Measurements from ENCODE around the gene VWCE. TPM values are rescaled to one million over a fixed set of nuclear protein-coding genes. Genes with fewer than 3 reads are reported as not detected.
"Not testable (repeated sequence)": the region's sequence is repeated elsewhere in the genome, so short reads cannot be mapped to it uniquely, and the experiment has no call there.

Gene VWCE
- total RNA-seq, 1 experiment from 2014 or later: 2.5 TPM

DNA sequence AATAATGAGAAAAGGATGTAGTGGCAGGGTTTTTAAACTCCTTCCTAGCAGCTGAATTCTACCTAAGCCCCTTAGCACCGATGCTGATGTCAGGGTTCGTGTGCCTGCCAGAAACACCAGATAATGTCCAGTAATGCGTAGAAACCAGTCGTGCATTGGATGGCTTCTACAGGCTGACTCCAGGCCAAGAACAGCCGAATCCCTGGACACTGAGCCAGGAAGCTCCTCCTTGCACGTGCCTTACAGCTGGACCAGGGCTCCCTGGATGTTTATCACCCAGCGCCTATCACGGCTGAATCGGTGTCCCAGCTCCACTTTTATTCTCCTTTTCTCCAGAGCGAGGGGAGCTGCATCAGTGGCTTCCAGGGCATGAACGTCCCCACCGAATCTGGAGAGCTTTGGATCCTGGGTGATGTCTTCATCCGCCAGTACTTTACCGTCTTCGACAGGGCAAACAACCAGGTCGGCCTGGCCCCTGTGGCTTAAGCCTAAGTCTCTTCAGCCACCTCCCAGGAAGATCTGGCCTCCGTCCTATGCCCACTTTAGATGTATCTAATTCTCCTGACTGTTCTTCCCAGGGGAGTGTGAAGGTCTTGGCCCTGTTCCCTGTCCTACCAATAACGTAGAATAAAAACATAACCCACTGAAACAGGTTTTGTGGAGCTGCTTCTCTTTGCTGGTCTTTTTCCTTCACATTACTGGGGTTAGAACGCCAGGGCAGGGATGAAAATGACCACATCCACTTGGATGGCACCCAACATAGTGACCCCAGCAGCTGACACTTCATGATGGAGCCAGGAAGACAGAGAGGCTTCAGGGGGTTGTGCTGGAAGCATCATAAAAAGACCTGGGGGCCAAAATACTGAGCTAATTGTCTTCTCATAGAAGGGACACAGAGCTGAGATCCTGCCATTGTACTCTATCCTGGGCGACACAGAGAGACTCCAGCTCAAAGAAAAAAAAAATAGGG is 44.0 kb downstream of the VWCE start:
- POLR2A ChIA-PET; H3K9ac ChIP-seq (ENCODE audit: low read length); RAD21 ChIA-PET (ENCODE audit: low non-redundant PET in 1 of 2, low total read pairs in 2 of 2, uncharacterized antibody in 2 of 2, unreplicated experiment in 2 of 2); DNase-seq (ENCODE audit: low read depth, low spot score); H3K9me3 ChIP-seq (ENCODE audit: control insufficient read depth in 1 of 2, insufficient read depth in 1 of 2, low read depth in 1 of 2, low read length in 2 of 2); H3K27me3 ChIP-seq (ENCODE audit: insufficient read depth, low read length); H3K4me3 ChIP-seq (replicated peaks in 1 of 2; ENCODE audit: low read depth in 1 of 2, low read length in 2 of 2); intact Hi-C loops (cut with micrococcal nuclease); H3K79me2 ChIP-seq (ENCODE audit: insufficient read depth, low read length); H4K20me1 ChIP-seq (ENCODE audit: insufficient read depth); H3K27ac ChIP-seq (ENCODE audit: low read depth, low read length); BruUV-seq (replicated peaks); ATAC-seq; H3K4me1 ChIP-seq (ENCODE audit: control insufficient read depth in 1 of 2, insufficient read depth in 2 of 2, low read length in 2 of 2); H3K9me2 ChIP-seq (ENCODE audit: insufficient read depth); H3K36me3 ChIP-seq (ENCODE audit: control insufficient read depth in 1 of 2, insufficient read depth in 2 of 2, low read length in 2 of 2); H3K4me2 ChIP-seq (ENCODE audit: low read length); H2AFZ ChIP-seq (ENCODE audit: low read depth, low read length, poor library complexity, severe bottlenecking): not testable (repeated sequence)
- CTCF ChIA-PET: interaction anchor here (1.8 kb wide), 1 partner anchor 135 kb away, joined by 4 read pairs; no protein-coding TSS in a partner anchor

- H3K4me2 ChIP-seq (ENCODE audit: low read length); BruUV-seq (replicated peaks); DNase-seq (ENCODE audit: low read depth, low spot score); H3K27me3 ChIP-seq (ENCODE audit: insufficient read depth, low read length); intact Hi-C loops (cut with micrococcal nuclease); RAD21 ChIA-PET (ENCODE audit: low non-redundant PET in 1 of 2, low total read pairs in 2 of 2, uncharacterized antibody in 2 of 2, unreplicated experiment in 2 of 2); H3K9me3 ChIP-seq (ENCODE audit: control insufficient read depth in 1 of 2, insufficient read depth in 1 of 2, low read depth in 1 of 2, low read length in 2 of 2); H3K36me3 ChIP-seq (ENCODE audit: control insufficient read depth in 1 of 2, insufficient read depth in 2 of 2, low read length in 2 of 2); H3K27ac ChIP-seq (ENCODE audit: low read depth, low read length); H3K79me2 ChIP-seq (ENCODE audit: insufficient read depth, low read length); H3K9me2 ChIP-seq (ENCODE audit: insufficient read depth); ATAC-seq; H3K4me1 ChIP-seq (ENCODE audit: control insufficient read depth in 1 of 2, insufficient read depth in 2 of 2, low read length in 2 of 2); POLR2A ChIA-PET; H4K20me1 ChIP-seq (ENCODE audit: insufficient read depth); CTCF ChIA-PET; H2AFZ ChIP-seq (ENCODE audit: low read depth, low read length, poor library complexity, severe bottlenecking); H3K9ac ChIP-seq (ENCODE audit: low read length); H3K4me3 ChIP-seq (replicated peaks in 1 of 2; ENCODE audit: low read depth in 1 of 2, low read length in 2 of 2): not testable (repeated sequence)
These were observed 45.9 kb downstream of the VWCE start for GRCh38 chr11:61249201-61249600.

DNA sequence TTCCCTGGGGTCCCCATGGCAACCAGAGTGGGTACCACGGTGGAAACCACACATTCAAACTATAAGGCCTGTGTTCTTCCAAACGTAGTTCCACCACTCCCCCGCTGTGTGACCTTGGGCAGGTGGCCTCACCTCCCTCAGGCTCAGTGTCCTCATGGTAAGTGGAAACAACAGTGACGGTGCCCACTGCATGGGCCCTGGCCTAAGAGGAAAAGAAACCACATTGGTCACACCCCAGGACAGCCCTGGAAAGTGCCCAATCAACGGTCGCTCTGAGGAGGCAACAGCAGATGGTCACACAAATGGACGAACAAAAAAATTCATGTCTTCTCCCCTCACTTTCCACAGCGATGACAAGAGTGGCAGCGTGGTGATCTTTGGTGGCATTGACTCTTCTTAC is 47.0 kb downstream of the VWCE start:
- H3K9ac ChIP-seq (ENCODE audit: low read length); H4K20me1 ChIP-seq (ENCODE audit: insufficient read depth); BruUV-seq (replicated peaks); H3K4me3 ChIP-seq (replicated peaks in 1 of 2; ENCODE audit: low read depth in 1 of 2, low read length in 2 of 2); POLR2A ChIA-PET; H3K9me2 ChIP-seq (ENCODE audit: insufficient read depth); H3K79me2 ChIP-seq (ENCODE audit: insufficient read depth, low read length); H3K4me2 ChIP-seq (ENCODE audit: low read length); CTCF ChIA-PET; DNase-seq (ENCODE audit: low read depth, low spot score); H3K36me3 ChIP-seq (ENCODE audit: control insufficient read depth in 1 of 2, insufficient read depth in 2 of 2, low read length in 2 of 2); RAD21 ChIA-PET (ENCODE audit: low non-redundant PET in 1 of 2, low total read pairs in 2 of 2, uncharacterized antibody in 2 of 2, unreplicated experiment in 2 of 2); ATAC-seq; H3K4me1 ChIP-seq (ENCODE audit: control insufficient read depth in 1 of 2, insufficient read depth in 2 of 2, low read length in 2 of 2); H2AFZ ChIP-seq (ENCODE audit: low read depth, low read length, poor library complexity, severe bottlenecking); H3K27me3 ChIP-seq (ENCODE audit: insufficient read depth, low read length); intact Hi-C loops (cut with micrococcal nuclease); H3K9me3 ChIP-seq (ENCODE audit: control insufficient read depth in 1 of 2, insufficient read depth in 1 of 2, low read depth in 1 of 2, low read length in 2 of 2); H3K27ac ChIP-seq (ENCODE audit: low read depth, low read length): not testable (repeated sequence)

DNA sequence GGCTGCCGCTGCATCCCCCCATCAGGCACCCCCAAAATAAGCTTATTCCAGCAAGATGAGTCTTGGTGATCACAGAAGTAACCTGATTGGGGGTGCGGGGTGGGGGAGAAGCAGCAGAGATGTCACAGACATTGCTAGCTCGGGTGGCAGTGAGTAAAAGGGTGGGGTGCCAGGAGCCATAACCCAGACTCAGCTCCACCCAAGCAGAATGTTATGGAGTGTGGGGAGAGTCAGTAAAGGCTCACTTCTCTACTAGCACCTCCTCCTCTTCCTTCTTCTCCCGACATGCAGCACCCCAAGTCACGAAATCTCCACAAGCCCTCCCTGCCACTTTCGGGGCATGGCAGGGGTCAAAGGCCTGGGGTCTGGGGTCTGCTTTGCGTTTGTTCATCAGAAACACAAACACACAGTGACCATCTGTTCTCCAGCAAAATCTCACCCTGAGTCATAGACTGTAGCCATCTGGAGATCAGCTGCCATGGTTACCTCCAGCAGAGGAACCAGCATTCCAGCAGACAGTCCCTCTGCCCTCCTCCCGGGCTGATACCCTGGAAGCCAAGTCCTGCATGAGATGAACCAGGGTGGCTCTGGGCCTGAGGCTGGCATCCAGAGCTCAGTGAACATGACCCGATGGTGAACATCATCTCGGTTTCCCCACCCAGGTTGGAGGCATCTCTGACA is 49.7 kb downstream of the VWCE start:
- H3K9me3 ChIP-seq (ENCODE audit: control insufficient read depth in 1 of 2, insufficient read depth in 1 of 2, low read depth in 1 of 2, low read length in 2 of 2); POLR2A ChIA-PET; H3K9me2 ChIP-seq (ENCODE audit: insufficient read depth); H4K20me1 ChIP-seq (ENCODE audit: insufficient read depth); H3K36me3 ChIP-seq (ENCODE audit: control insufficient read depth in 1 of 2, insufficient read depth in 2 of 2, low read length in 2 of 2); H3K9ac ChIP-seq (ENCODE audit: low read length); H3K4me3 ChIP-seq (replicated peaks in 1 of 2; ENCODE audit: low read depth in 1 of 2, low read length in 2 of 2); CTCF ChIA-PET; H3K27ac ChIP-seq (ENCODE audit: low read depth, low read length); intact Hi-C loops (cut with micrococcal nuclease); RAD21 ChIA-PET (ENCODE audit: low non-redundant PET in 1 of 2, low total read pairs in 2 of 2, uncharacterized antibody in 2 of 2, unreplicated experiment in 2 of 2); BruUV-seq (replicated peaks); H3K79me2 ChIP-seq (ENCODE audit: insufficient read depth, low read length); DNase-seq (ENCODE audit: low read depth, low spot score); H3K27me3 ChIP-seq (ENCODE audit: insufficient read depth, low read length); H3K4me2 ChIP-seq (ENCODE audit: low read length); H2AFZ ChIP-seq (ENCODE audit: low read depth, low read length, poor library complexity, severe bottlenecking); H3K4me1 ChIP-seq (ENCODE audit: control insufficient read depth in 1 of 2, insufficient read depth in 2 of 2, low read length in 2 of 2): not testable (repeated sequence)
- ATAC-seq: 0 out of 2 replicates have a peak, but pooled peaks have one; percentile 38
